Measurements from ENCODE around the gene ATXN1.

DNA sequence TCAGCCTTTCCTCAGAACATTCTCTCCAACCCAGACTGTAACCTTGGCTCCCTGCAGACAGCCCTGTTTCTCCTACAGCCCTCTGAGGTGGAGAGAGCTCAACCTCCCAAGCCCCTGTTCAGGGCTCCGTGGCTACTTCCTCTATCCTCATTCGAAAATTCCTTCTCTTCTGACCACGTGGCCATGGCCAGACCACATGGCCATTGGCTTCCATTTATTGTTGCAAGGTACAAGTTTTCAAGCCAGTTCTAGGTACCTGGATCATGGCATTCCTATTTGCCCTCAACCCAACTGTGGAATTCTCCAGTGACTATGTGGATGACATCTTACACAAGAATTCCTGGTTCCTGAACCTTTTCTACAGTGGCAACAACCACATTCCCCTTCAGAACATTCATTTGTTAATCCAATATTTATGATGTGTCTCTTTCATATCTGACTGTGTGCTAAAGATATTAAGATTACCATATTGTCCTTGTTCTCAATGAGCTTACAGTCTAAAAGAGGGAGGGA is 361.0 kb downstream of the ATXN1 start:
- TF ChIP-seq TCF4 (CRISPR knock-in tag; IDR thresholded peaks at IDR 0.05; ENCODE audit: borderline replicate concordance) (no peak), ZFP3 (CRISPR knock-in tag; IDR thresholded peaks at IDR 0.05) (no peak), OSR1 (CRISPR knock-in tag; IDR thresholded peaks at IDR 0.05) (no peak), ZFP30 (CRISPR knock-in tag; IDR thresholded peaks at IDR 0.05) (no peak), ZNF565 (CRISPR knock-in tag; conservative IDR thresholded peaks at IDR 0.05; ENCODE audit: low read depth) (no peak), SNAI2 (CRISPR knock-in tag; IDR thresholded peaks at IDR 0.05) (no peak), RARB (CRISPR knock-in tag; IDR thresholded peaks at IDR 0.05) (no peak), GLIS3 (CRISPR knock-in tag; IDR thresholded peaks at IDR 0.05) (no peak), ESRRG (CRISPR knock-in tag; IDR thresholded peaks at IDR 0.05) (no peak), TOX (CRISPR knock-in tag; IDR thresholded peaks at IDR 0.05; ENCODE audit: borderline replicate concordance) (no peak)
- TF ChIP-seq, protein P1, sequence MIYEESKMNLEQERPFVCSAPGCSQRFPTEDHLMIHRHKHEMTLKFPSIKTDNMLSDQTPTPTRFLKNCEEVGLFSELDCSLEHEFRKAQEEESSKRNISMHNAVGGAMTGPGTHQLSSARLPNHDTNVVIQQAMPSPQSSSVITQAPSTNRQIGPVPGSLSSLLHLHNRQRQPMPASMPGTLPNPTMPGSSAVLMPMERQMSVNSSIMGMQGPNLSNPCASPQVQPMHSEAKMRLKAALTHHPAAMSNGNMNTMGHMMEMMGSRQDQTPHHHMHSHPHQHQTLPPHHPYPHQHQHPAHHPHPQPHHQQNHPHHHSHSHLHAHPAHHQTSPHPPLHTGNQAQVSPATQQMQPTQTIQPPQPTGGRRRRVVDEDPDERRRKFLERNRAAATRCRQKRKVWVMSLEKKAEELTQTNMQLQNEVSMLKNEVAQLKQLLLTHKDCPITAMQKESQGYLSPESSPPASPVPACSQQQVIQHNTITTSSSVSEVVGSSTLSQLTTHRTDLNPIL (CRISPR knock-in tag; IDR thresholded peaks at IDR 0.05; ENCODE audit: low read depth), result no peak
- TF ChIP-seq, protein P2, sequence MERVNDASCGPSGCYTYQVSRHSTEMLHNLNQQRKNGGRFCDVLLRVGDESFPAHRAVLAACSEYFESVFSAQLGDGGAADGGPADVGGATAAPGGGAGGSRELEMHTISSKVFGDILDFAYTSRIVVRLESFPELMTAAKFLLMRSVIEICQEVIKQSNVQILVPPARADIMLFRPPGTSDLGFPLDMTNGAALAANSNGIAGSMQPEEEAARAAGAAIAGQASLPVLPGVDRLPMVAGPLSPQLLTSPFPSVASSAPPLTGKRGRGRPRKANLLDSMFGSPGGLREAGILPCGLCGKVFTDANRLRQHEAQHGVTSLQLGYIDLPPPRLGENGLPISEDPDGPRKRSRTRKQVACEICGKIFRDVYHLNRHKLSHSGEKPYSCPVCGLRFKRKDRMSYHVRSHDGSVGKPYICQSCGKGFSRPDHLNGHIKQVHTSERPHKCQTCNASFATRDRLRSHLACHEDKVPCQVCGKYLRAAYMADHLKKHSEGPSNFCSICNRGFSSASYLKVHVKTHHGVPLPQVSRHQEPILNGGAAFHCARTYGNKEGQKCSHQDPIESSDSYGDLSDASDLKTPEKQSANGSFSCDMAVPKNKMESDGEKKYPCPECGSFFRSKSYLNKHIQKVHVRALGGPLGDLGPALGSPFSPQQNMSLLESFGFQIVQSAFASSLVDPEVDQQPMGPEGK (CRISPR knock-in tag; IDR thresholded peaks at IDR 0.05; ENCODE audit: borderline replicate concordance), result no peak
- TF ChIP-seq, protein P3, sequence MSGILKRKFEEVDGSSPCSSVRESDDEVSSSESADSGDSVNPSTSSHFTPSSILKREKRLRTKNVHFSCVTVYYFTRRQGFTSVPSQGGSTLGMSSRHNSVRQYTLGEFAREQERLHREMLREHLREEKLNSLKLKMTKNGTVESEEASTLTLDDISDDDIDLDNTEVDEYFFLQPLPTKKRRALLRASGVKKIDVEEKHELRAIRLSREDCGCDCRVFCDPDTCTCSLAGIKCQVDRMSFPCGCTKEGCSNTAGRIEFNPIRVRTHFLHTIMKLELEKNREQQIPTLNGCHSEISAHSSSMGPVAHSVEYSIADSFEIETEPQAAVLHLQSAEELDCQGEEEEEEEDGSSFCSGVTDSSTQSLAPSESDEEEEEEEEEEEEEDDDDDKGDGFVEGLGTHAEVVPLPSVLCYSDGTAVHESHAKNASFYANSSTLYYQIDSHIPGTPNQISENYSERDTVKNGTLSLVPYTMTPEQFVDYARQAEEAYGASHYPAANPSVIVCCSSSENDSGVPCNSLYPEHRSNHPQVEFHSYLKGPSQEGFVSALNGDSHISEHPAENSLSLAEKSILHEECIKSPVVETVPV (CRISPR knock-in tag; IDR thresholded peaks at IDR 0.05), result no peak
